Transverse colon (tissue), 4 donors: ENCODE measurements around the gene SORCS3. TPM values are rescaled to one million over a fixed set of nuclear protein-coding genes. Genes with fewer than 3 reads are reported as not detected.

Experiments
- DNase-seq: peaks from one replicate; pipeline ENCODE4 v3.0.0-alpha.2; 2019
- H3K27ac ChIP-seq, 4 donors: fragments of 200-600 bp; sonication (generic); 2 replicates each; pipeline ENCODE4 v1.5.1; 2016 to 2018; ENCODE audit warnings: inconsistent platforms in 4 of 4
- H3K27me3 ChIP-seq: fragments of 200-600 bp; sonication (generic); 2 replicates; pipeline ENCODE4 v1.5.1; 2017; ENCODE audit warnings: inconsistent platforms
- H3K36me3 ChIP-seq, 4 donors: fragments of 200-600 bp; sonication (generic); 2 replicates each; pipeline ENCODE4 v1.5.1; 2017 to 2019; ENCODE audit warnings: inconsistent platforms in 4 of 4
- H3K4me1 ChIP-seq, 4 donors: fragments of 200-600 bp; sonication (generic); 2 replicates each; pipeline ENCODE4 v1.5.1; 2017 to 2020; ENCODE audit warnings: inconsistent platforms in 4 of 4
- H3K4me3 ChIP-seq, 4 donors: fragments of 200-600 bp; sonication (generic); 1 replicate in 1 of 4; 2 replicates in 3 of 4; pipeline versions ENCODE4 v1.5.1 to v1.6.1; 2017 to 2019; ENCODE audit warnings: inconsistent platforms in 4 of 4
- H3K9me3 ChIP-seq, 2 donors: fragments of 200-600 bp; sonication (generic); 2 replicates each; pipeline ENCODE4 v1.5.1; 2017 to 2019; ENCODE audit warnings: inconsistent platforms in 2 of 2
- EP300 ChIP-seq: sonication (generic); formaldehyde crosslinking; IDR thresholded peaks from one replicate; pipeline ENCODE4 v1.6.1; 2017; ENCODE audit warnings: antibody characterized with exemption, low read depth
- POLR2A ChIP-seq: fragments of 450-650 bp; IDR thresholded peaks from one replicate; pipeline ENCODE4 v1.6.1; 2016; ENCODE audit warnings: antibody characterized with exemption, mild to moderate bottlenecking, moderate library complexity
- POLR2AphosphoS5 ChIP-seq, 3 donors: sonication (generic); formaldehyde crosslinking; IDR thresholded peaks; one replicate each; pipeline ENCODE4 v1.6.1; 2016; ENCODE audit warnings: antibody characterized with exemption in 3 of 3
- WGBS, 2 donors: methylation state at CpG; one replicate each; pipeline ENCODE4 v1.1.5; 2018; ENCODE audit warnings: low coverage in 1 of 2; 5-methylcytosine and 5-hydroxymethylcytosine counted together
- in situ Hi-C, 4 donors: fragments of 200-750 bp; cut with MboI; loops; one replicate each; pipeline versions ENCODE4 v1.15.0 to v1.15.1; 2017; ENCODE audit warnings: low sequenced_read_pairs in 3 of 4, low pct_ligation_motif_present in 1 of 4, low pct_unique_long_range_greater_than_20kb in 1 of 4
- intact Hi-C: fragments of 100-400 bp; cut with DNase I; formaldehyde crosslinking; loops from one replicate; pipeline ENCODE4 v1.15.1; 2023; ENCODE audit warnings: low total_unique reads
- total RNA-seq, 4 donors: library from RNA; depleted of rRNA; stranded (reverse); fragments of >200 nt; gene quantifications; one replicate each; pipeline ENCODE4 v1.1.0, GENCODE V29; 2016
- TF ChIP-seq, protein P1 (sequence below), 5 experiments: fragments of 200-600 bp in 3 of 5; fragments of 450-650 bp in 2 of 5; sonication (generic) in 3 of 5; IDR thresholded peaks; 1 replicate in 2 of 5; 2 replicates in 3 of 5; pipeline ENCODE4 v1.5.1; 2016 to 2017; ENCODE audit warnings: antibody characterized with exemption in 5 of 5, inconsistent platforms in 3 of 5, mild to moderate bottlenecking in 2 of 5, moderate library complexity in 1 of 5

Gene SORCS3
- total RNA-seq, 4 donors from 2014 or later: 0.14 to 0.32 TPM; not detected in 2

DNA sequence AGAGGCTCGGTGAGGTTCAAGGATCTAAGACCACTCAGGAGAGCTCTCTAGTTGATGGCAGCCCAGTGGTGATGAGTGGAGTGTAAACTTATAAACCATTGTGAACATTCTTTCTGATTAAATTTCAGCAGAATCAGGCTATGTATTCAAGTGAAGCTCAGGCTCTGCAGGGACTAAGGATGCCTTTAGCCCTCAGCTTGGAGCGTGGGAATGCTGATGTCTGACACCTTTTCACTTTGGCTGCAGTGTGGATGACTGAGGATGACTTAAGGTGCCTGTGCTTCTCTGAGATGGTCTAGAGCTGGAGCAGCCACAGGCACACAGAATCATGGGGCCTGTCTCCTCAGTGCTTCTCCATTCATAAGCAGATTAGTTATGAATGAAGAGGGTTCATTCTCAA lies 150.4 kb downstream of the SORCS3 start:
- intact Hi-C loops (no loop called here), in situ Hi-C loops (no loop called here)
- H3K27me3 ChIP-seq: no peaks in the 10 kb centered on the region
- no peak for DNase-seq
- no peak overlapping the region for H3K27ac ChIP-seq
- H3K4me3 ChIP-seq: no peak overlapping the region
- H3K9me3 ChIP-seq: no peaks in the 10 kb centered on the region
- no peaks in the 10 kb centered on the region for H3K36me3 ChIP-seq
- H3K4me1 ChIP-seq: no peaks in the 10 kb centered on the region
- WGBS, 2 donors: 79 to 83% methylated on average over 1 to 2 of the region's 2 CpGs
- no peak for TF ChIP-seq POLR2AphosphoS5 (IDR thresholded peaks at IDR 0.05)
- TF ChIP-seq, protein P1, sequence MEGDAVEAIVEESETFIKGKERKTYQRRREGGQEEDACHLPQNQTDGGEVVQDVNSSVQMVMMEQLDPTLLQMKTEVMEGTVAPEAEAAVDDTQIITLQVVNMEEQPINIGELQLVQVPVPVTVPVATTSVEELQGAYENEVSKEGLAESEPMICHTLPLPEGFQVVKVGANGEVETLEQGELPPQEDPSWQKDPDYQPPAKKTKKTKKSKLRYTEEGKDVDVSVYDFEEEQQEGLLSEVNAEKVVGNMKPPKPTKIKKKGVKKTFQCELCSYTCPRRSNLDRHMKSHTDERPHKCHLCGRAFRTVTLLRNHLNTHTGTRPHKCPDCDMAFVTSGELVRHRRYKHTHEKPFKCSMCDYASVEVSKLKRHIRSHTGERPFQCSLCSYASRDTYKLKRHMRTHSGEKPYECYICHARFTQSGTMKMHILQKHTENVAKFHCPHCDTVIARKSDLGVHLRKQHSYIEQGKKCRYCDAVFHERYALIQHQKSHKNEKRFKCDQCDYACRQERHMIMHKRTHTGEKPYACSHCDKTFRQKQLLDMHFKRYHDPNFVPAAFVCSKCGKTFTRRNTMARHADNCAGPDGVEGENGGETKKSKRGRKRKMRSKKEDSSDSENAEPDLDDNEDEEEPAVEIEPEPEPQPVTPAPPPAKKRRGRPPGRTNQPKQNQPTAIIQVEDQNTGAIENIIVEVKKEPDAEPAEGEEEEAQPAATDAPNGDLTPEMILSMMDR (IDR thresholded peaks at IDR 0.05): no peak
- no peak for TF ChIP-seq POLR2A
- no peak for TF ChIP-seq EP300

DNA sequence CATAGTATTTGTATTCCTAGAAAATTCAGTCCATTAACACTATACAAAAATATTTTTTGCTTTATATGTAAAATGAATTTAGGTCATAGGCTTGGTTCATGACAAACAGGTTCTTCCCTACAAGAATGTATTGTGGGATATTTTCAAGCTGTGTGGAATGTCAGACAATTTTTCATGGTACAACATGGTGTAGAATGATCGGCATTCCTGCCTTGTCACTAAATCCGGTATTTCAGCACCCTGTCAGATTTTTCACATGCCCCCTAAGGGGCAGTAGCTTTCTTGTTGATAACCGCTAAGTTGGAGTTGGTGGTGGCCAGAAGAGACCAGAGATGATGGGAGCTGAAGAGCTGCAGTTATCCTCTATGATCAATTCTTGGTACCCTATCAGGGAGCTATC lies 154.3 kb downstream of the SORCS3 start:
- Histone ChIP-seq H3K27me3 (no peaks in the 10 kb centered on the region), H3K4me3 (no peak overlapping the region), H3K27ac (no peak overlapping the region), H3K36me3 (no peaks in the 10 kb centered on the region), H3K4me1 (no peaks in the 10 kb centered on the region), H3K9me3 (no peaks in the 10 kb centered on the region)
- no peak for DNase-seq
- TF ChIP-seq POLR2A (no peak), EP300 (no peak), POLR2AphosphoS5 (IDR thresholded peaks at IDR 0.05) (no peak)
- TF ChIP-seq, protein P1 (IDR thresholded peaks at IDR 0.05): no peak
- in situ Hi-C loops: no loop called here
- intact Hi-C loops: no loop called here
- WGBS, 2 donors: 86 to 93% methylated on average over 3 of the region's 3 CpGs

DNA sequence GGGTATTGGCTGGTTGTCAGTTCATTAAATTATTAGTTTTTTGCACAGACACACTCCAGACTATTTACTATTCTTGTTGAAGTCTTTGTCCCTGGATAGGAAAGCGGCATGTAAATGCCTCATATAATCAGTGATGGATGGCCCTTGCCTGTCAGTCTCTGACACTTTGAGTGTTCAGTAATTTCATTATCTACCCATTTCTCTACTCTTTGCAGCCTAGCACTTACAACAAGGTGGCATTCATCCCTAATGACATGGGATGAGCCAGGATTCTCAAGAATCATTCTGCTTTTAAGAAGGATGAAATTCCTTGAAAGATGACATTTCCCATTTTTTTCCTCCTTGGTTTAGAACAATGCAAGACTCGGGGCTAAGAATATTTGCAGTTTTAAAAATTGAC lies 155.7 kb downstream of the SORCS3 start:
- H3K27ac ChIP-seq: no peak overlapping the region
- no peaks in the 10 kb centered on the region for H3K36me3 ChIP-seq
- WGBS, 2 donors: 50 to 56% methylated on average over 1 to 2 of the region's 2 CpGs
- in situ Hi-C loops: no loop called here
- H3K4me1 ChIP-seq: no peaks in the 10 kb centered on the region
- H3K4me3 ChIP-seq: no peak overlapping the region
- intact Hi-C loops: no loop called here
- TF ChIP-seq POLR2A (no peak), POLR2AphosphoS5 (IDR thresholded peaks at IDR 0.05) (no peak)
- TF ChIP-seq, protein P1 (IDR thresholded peaks at IDR 0.05): no peak
- no peak for DNase-seq
- no peaks in the 10 kb centered on the region for H3K27me3 ChIP-seq
- no peaks in the 10 kb centered on the region for H3K9me3 ChIP-seq

DNA sequence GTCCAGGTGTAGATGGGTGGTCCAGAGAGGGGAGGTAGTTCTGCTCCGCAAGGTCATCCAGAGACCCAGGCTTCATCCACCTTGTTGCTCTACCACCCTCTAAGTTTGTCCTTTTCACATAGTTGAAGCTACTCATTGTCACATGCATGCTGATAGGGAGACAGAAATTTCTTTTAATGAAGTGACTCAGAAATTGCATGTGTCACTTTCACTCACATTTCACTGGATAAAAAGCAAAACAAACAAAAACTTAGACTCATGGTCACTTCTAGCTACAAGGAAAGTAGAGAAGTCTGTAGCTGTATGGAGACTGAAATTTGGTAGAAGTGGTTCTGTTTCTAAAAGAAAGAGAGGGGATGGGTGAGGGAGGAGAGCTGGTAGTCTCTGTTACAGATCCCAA lies 161.9 kb downstream of the SORCS3 start:
- H3K27ac ChIP-seq: no peak overlapping the region
- no peaks in the 10 kb centered on the region for H3K4me1 ChIP-seq
- intact Hi-C loops: no loop called here
- in situ Hi-C loops: no loop called here
- DNase-seq: no peak
- TF ChIP-seq POLR2AphosphoS5 (IDR thresholded peaks at IDR 0.05) (no peak), EP300 (no peak), POLR2A (no peak)
- TF ChIP-seq, protein P1 (IDR thresholded peaks at IDR 0.05): no peak
- no peaks in the 10 kb centered on the region for H3K36me3 ChIP-seq
- 96% methylated on average over 1 of the region's 1 CpG; no CpG with 5 or more reads in 1 of the 2 donors for WGBS, 2 donors
- H3K4me3 ChIP-seq: no peak overlapping the region
- H3K9me3 ChIP-seq: no peaks in the 10 kb centered on the region
- H3K27me3 ChIP-seq: no peaks in the 10 kb centered on the region
